ENCODE data around the gene ARL3.

The ARL3 gene

GRCh38 chr10:102651455-102652169, 62.6 kb downstream of the ARL3 start:
- no peak for TF ChIP-seq CTCF (IDR thresholded peaks at IDR 0.05; ENCODE audit: low read length, missing control alignments)
- no peak overlapping the region for H3K4me3 ChIP-seq (replicated peaks; ENCODE audit: low read depth, low read length)
- DNase-seq (ENCODE audit: low read depth): no peak

- TF ChIP-seq CTCF (IDR thresholded peaks at IDR 0.05; ENCODE audit: low read length, missing control alignments): no peak
- H3K4me3 ChIP-seq (replicated peaks; ENCODE audit: low read depth, low read length): no peak overlapping the region
- DNase-seq (ENCODE audit: low read depth): no peak
Measured at GRCh38 chr10:102650655-102651454, 63.3 kb downstream of the ARL3 start.

- peak overlapping the region; percentile 100 for H3K4me3 ChIP-seq (replicated peaks; ENCODE audit: low read depth, low read length)
Measured at GRCh38 chr10:102649797-102650654, 64.2 kb downstream of the ARL3 start.

GRCh38 chr10:102648889-102649796, 65.1 kb downstream of the ARL3 start:
- H3K4me3 ChIP-seq (replicated peaks; ENCODE audit: low read depth, low read length): peak overlapping the region; percentile 100
- DNase-seq (ENCODE audit: low read depth): no peak
- TF ChIP-seq CTCF (IDR thresholded peaks at IDR 0.05; ENCODE audit: low read length, missing control alignments): no peak

More at GRCh38 chr10:102649797-102650654, 64.2 kb downstream of the ARL3 start:
- no peak for DNase-seq (ENCODE audit: low read depth)
- TF ChIP-seq CTCF (IDR thresholded peaks at IDR 0.05; ENCODE audit: low read length, missing control alignments): no peak

- DNase-seq (ENCODE audit: low read depth): no peak
- H3K4me3 ChIP-seq (replicated peaks; ENCODE audit: low read depth, low read length): peak overlapping the region; percentile 100
- no peak for TF ChIP-seq CTCF (IDR thresholded peaks at IDR 0.05; ENCODE audit: low read length, missing control alignments)
Measured at GRCh38 chr10:102648269-102648888, 65.8 kb downstream of the ARL3 start.

Measured in fibroblast of pulmonary artery (primary cell).